GM12878 (cell line): Measurements from ENCODE around the gene SSH3. TPM values are rescaled to one million over a fixed set of nuclear protein-coding genes. Genes with fewer than 3 reads are reported as not detected.

Experiments
- BACH1 ChIP-seq: fragments of 450-650 bp; IDR thresholded peaks from 2 replicates; pipeline ENCODE4 v1.6.1; 2017; ENCODE audit warnings: mild to moderate bottlenecking, borderline replicate concordance
- BRCA1 ChIP-seq: IDR thresholded peaks from 2 replicates; pipeline ENCODE4 v1.6.1; 2011; ENCODE audit warnings: low read depth, low read length, improper control_type of control experiment
- CREM ChIP-seq: IDR thresholded peaks from 2 replicates; pipeline ENCODE4 v1.6.1; 2014; ENCODE audit warnings: antibody characterized with exemption, low read depth
- DPF2 ChIP-seq: fragments of 450-650 bp; IDR thresholded peaks from 2 replicates; pipeline ENCODE4 v1.6.1; 2017; ENCODE audit warnings: mild to moderate bottlenecking
- EGR1 ChIP-seq, 2 experiments: IDR thresholded peaks; 1 replicate in 1 of 2; 2 replicates in 1 of 2; pipeline ENCODE4 v1.6.1; 2011 to 2012; ENCODE audit warnings: low read depth in 2 of 2, low read length in 2 of 2, borderline replicate concordance in 1 of 2, mild to moderate bottlenecking in 1 of 2, moderate library complexity in 1 of 2
- FOS ChIP-seq: IDR thresholded peaks from 3 replicates; pipeline ENCODE4 v1.6.1; 2011; ENCODE audit warnings: borderline replicate concordance; ENCODE audit not compliant: insufficient read length; ENCODE audit errors: extremely low read depth
- HCFC1 ChIP-seq: fragments of 150-350 bp; IDR thresholded peaks from 2 replicates; pipeline ENCODE4 v1.6.1; 2014; ENCODE audit warnings: low read length
- HDAC2 ChIP-seq: fragments of 200-600 bp; sonication (generic); IDR thresholded peaks from 2 replicates; pipeline ENCODE4 v1.6.1; 2017
- JUNB ChIP-seq: IDR thresholded peaks from 2 replicates; pipeline ENCODE4 v1.6.1; 2016; ENCODE audit warnings: antibody characterized with exemption, mild to moderate bottlenecking
- MYB ChIP-seq: fragments of 150-350 bp; IDR thresholded peaks from 2 replicates; pipeline ENCODE4 v1.6.1; 2014; ENCODE audit warnings: mild to moderate bottlenecking, low read depth, low read length, borderline replicate concordance
- MYC ChIP-seq: IDR thresholded peaks from 2 replicates; pipeline ENCODE4 v1.6.1; 2011; ENCODE audit warnings: mild to moderate bottlenecking, low read length, moderate library complexity, inconsistent platforms; ENCODE audit not compliant: insufficient read depth, insufficient replicate concordance, insufficient read length, severe bottlenecking
- PML ChIP-seq: IDR thresholded peaks from 2 replicates; pipeline ENCODE4 v1.6.1; 2012; ENCODE audit warnings: low read length, inconsistent platforms
- TAF1 ChIP-seq: IDR thresholded peaks from 2 replicates; pipeline ENCODE4 v1.6.1; 2011; ENCODE audit warnings: mild to moderate bottlenecking, low read depth, low read length, borderline replicate concordance
- YBX1 ChIP-seq: fragments of 450-650 bp; IDR thresholded peaks from 2 replicates; pipeline ENCODE4 v1.6.1; 2016; ENCODE audit warnings: antibody characterized with exemption
- ZBED1 ChIP-seq: IDR thresholded peaks from 2 replicates; pipeline ENCODE4 v1.6.1; 2016; ENCODE audit warnings: borderline replicate concordance
- ZNF24 ChIP-seq: fragments of 450-650 bp; IDR thresholded peaks from 2 replicates; pipeline ENCODE4 v1.6.1; 2017; ENCODE audit warnings: antibody characterized with exemption, mild to moderate bottlenecking
- polyA plus RNA-seq, 11 experiments: library from polyadenylated mRNA; depleted of rRNA in 4 of 11; unstranded in 6 of 11; stranded (reverse) in 5 of 11; fragments of >200 nt; fragmentation: Nextera tagmentation in 4 of 11; fragmentation: Illumina TruSeq in 1 of 11; extraction: Ambion mirVana in 4 of 11; extraction: Trizol in 1 of 11; gene quantifications; 1 replicate in 1 of 11; 2 replicates in 10 of 11; pipeline versions ENCODE4 v1.2.1 to v1.2.3, GENCODE V29; 2011 to 2016; ENCODE audit warnings: inconsistent platforms in 2 of 11, missing spikeins in 2 of 11, low read depth in 1 of 11
- total RNA-seq, 4 experiments: library from RNA; depleted of rRNA in 3 of 4; stranded (reverse); fragments of >200 nt in 3 of 4; fragmentation: Illumina TruSeq in 1 of 4; extraction: Trizol in 1 of 4; gene quantifications; 2 replicates each; pipeline versions ENCODE4 v1.2.1 to v1.2.3, GENCODE V29; 2013 to 2021
- TF ChIP-seq, protein P1 (sequence below): IDR thresholded peaks from 2 replicates; pipeline ENCODE4 v1.6.1; 2011; ENCODE audit warnings: borderline replicate concordance, low read depth, mild to moderate bottlenecking, moderate library complexity, mixed read lengths, low read length; ENCODE audit not compliant: insufficient read depth; ENCODE audit errors: extremely low read length
- TF ChIP-seq, protein P2 (sequence below): IDR thresholded peaks from 2 replicates; pipeline ENCODE4 v1.6.1; 2011; ENCODE audit warnings: low read depth, low read length, improper control_type of control experiment, borderline replicate concordance
- TF ChIP-seq, protein P3 (sequence below): fragments of 450-650 bp; IDR thresholded peaks from 2 replicates; pipeline ENCODE4 v1.6.1; 2017; ENCODE audit warnings: mild to moderate bottlenecking
- TF ChIP-seq, protein P4 (sequence below): fragments of 450-650 bp; formaldehyde crosslinking; IDR thresholded peaks from 2 replicates; pipeline ENCODE4 v1.4.0; 2022; ENCODE audit warnings: mild to moderate bottlenecking, moderate library complexity
- TF ChIP-seq, protein P5 (sequence below): fragments of 450-650 bp; IDR thresholded peaks from 2 replicates; pipeline ENCODE4 v1.6.1; 2018; ENCODE audit warnings: borderline replicate concordance, mild to moderate bottlenecking; ENCODE audit not compliant: partially characterized antibody

Gene SSH3
- total and polyA plus RNA-seq, 10 of the 15 experiments (the other 5 are each of a cell fraction or from before 2014, with no cell fraction given), result 0.05 to 0.83 (median 0.28) TPM; not detected in 3

DNA sequence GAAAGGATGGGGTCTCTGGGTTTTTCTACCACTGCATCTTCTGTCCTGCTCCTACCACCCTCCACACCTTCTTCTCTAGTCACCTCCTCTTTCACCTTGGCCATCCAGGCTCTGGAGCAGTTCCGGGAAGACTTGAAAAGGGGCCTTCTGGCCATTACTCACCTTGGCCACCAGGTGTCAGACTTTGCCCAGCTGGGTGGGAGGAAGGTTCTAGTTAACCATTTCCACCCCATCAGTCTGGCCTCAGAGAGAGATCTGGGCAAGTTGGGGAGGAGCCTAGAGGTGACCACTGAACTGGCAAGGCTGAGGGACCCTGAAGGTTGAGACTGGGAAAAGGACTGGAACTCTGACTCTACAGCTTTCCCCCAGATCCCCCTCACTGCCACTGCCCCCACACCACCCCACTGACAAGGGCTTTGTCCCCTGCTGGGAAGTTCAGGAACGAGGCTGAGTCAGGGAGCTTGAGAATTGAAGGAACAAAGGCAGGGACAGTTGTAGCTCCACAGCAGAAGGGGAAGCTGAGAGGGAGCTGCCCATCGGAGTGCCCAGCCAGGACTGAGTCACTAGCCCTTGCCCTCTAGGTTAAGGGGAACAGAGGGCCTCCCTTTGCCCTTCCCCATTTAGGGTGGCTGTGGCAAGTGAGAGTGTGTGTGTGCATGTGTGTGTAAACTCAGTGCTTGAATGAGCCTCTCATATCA, 53.7 kb downstream of the SSH3 start (continued):
- TF ChIP-seq BRCA1 (no peak), YBX1 (no peak), FOS (no peak), HDAC2 (no peak), ZBED1 (no peak), CREM (no peak; the same call in 1 of the 2 replicates), JUNB (no peak), ZNF24 (no peak), EGR1 (IDR thresholded peaks at IDR 0.05; ENCODE audit: borderline replicate concordance in 1 of 2, low read depth in 2 of 2, low read length in 2 of 2) (0 out of 3 replicates have a peak, but pooled peaks of 1 of the 2 experiments have one; percentile 20), DPF2 (no peak), TAF1 (no peak), PML (no peak), HCFC1 (no peak), BACH1 (no peak), MYB (no peak), MYC (no peak)
- TF ChIP-seq, protein P1, sequence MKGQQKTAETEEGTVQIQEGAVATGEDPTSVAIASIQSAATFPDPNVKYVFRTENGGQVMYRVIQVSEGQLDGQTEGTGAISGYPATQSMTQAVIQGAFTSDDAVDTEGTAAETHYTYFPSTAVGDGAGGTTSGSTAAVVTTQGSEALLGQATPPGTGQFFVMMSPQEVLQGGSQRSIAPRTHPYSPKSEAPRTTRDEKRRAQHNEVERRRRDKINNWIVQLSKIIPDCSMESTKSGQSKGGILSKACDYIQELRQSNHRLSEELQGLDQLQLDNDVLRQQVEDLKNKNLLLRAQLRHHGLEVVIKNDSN, result no peak
- TF ChIP-seq, protein P2, sequence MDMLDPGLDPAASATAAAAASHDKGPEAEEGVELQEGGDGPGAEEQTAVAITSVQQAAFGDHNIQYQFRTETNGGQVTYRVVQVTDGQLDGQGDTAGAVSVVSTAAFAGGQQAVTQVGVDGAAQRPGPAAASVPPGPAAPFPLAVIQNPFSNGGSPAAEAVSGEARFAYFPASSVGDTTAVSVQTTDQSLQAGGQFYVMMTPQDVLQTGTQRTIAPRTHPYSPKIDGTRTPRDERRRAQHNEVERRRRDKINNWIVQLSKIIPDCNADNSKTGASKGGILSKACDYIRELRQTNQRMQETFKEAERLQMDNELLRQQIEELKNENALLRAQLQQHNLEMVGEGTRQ, result no peak
- TF ChIP-seq, protein P3, sequence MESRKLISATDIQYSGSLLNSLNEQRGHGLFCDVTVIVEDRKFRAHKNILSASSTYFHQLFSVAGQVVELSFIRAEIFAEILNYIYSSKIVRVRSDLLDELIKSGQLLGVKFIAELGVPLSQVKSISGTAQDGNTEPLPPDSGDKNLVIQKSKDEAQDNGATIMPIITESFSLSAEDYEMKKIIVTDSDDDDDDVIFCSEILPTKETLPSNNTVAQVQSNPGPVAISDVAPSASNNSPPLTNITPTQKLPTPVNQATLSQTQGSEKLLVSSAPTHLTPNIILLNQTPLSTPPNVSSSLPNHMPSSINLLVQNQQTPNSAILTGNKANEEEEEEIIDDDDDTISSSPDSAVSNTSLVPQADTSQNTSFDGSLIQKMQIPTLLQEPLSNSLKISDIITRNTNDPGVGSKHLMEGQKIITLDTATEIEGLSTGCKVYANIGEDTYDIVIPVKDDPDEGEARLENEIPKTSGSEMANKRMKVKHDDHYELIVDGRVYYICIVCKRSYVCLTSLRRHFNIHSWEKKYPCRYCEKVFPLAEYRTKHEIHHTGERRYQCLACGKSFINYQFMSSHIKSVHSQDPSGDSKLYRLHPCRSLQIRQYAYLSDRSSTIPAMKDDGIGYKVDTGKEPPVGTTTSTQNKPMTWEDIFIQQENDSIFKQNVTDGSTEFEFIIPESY, result no peak
- TF ChIP-seq, protein P4, sequence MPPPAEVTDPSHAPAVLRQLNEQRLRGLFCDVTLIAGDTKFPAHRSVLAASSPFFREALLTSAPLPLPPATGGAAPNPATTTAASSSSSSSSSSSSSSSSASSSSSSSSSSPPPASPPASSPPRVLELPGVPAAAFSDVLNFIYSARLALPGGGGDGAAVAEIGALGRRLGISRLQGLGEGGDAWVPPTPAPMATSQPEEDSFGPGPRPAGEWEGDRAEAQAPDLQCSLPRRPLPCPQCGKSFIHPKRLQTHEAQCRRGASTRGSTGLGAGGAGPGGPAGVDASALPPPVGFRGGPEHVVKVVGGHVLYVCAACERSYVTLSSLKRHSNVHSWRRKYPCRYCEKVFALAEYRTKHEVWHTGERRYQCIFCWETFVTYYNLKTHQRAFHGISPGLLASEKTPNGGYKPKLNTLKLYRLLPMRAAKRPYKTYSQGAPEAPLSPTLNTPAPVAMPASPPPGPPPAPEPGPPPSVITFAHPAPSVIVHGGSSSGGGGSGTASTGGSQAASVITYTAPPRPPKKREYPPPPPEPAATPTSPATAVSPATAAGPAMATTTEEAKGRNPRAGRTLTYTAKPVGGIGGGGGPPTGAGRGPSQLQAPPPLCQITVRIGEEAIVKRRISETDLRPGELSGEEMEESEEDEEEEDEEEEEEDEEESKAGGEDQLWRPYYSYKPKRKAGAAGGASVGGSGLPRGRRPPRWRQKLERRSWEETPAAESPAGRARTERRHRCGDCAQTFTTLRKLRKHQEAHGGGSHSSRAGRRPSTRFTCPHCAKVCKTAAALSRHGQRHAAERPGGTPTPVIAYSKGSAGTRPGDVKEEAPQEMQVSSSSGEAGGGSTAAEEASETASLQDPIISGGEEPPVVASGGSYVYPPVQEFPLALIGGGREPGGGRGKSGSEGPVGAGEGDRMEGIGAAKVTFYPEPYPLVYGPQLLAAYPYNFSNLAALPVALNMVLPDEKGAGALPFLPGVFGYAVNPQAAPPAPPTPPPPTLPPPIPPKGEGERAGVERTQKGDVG (CRISPR knock-in tag), result no peak
- TF ChIP-seq, protein P5, sequence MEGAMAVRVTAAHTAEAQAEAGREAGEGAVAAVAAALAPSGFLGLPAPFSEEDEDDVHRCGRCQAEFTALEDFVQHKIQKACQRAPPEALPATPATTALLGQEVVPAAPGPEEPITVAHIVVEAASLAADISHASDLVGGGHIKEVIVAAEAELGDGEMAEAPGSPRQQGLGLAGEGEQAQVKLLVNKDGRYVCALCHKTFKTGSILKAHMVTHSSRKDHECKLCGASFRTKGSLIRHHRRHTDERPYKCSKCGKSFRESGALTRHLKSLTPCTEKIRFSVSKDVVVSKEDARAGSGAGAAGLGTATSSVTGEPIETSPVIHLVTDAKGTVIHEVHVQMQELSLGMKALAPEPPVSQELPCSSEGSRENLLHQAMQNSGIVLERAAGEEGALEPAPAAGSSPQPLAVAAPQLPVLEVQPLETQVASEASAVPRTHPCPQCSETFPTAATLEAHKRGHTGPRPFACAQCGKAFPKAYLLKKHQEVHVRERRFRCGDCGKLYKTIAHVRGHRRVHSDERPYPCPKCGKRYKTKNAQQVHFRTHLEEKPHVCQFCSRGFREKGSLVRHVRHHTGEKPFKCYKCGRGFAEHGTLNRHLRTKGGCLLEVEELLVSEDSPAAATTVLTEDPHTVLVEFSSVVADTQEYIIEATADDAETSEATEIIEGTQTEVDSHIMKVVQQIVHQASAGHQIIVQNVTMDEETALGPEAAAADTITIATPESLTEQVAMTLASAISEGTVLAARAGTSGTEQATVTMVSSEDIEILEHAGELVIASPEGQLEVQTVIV, result no peak
